Thymus (tissue), 11 donors: Measurements from ENCODE around the gene NUP62. TPM values are rescaled to one million over a fixed set of nuclear protein-coding genes. Genes with fewer than 3 reads are reported as not detected.
"Not testable (repeated sequence)": the region's sequence is repeated elsewhere in the genome, so short reads cannot be mapped to it uniquely, and the experiment has no call there.

Source experiments
- DNase-seq, 9 donors: peaks; one replicate each; pipeline ENCODE4 v3.0.0-alpha.2; 2013; ENCODE audit warnings: low spot score in 9 of 9, low read depth in 6 of 9, missing footprints in 1 of 9
- H3K27ac ChIP-seq, 2 donors: one replicate each; pipeline ENCODE4 v1.5.1; 2013; ENCODE audit warnings: control low read depth in 1 of 2, low read depth in 1 of 2, low read length in 1 of 2, mild to moderate bottlenecking in 1 of 2, moderate library complexity in 1 of 2
- H3K27me3 ChIP-seq, 2 donors: one replicate each; pipeline ENCODE4 v1.5.1; 2013; ENCODE audit warnings: low read length in 1 of 2; ENCODE audit not compliant: control insufficient read depth in 2 of 2, insufficient read depth in 1 of 2
- H3K36me3 ChIP-seq, 2 donors: one replicate each; pipeline ENCODE4 v1.5.1; 2013; ENCODE audit warnings: low read length in 1 of 2, mild to moderate bottlenecking in 1 of 2, moderate library complexity in 1 of 2; ENCODE audit not compliant: control insufficient read depth in 2 of 2, insufficient read depth in 2 of 2
- H3K4me1 ChIP-seq, 2 donors: one replicate each; pipeline ENCODE4 v1.5.1; 2013; ENCODE audit warnings: low read length in 2 of 2; ENCODE audit not compliant: control insufficient read depth in 2 of 2, insufficient read depth in 2 of 2
- H3K4me3 ChIP-seq, 2 donors: one replicate each; pipeline ENCODE4 v1.5.1; 2013; ENCODE audit warnings: low read length in 2 of 2, control low read depth in 1 of 2, mild to moderate bottlenecking in 1 of 2
- H3K9me3 ChIP-seq, 2 donors: one replicate each; pipeline ENCODE4 v1.5.1; 2013; ENCODE audit warnings: low read length in 1 of 2, mild to moderate bottlenecking in 1 of 2; ENCODE audit not compliant: control insufficient read depth in 2 of 2, insufficient read depth in 1 of 2
- WGBS: extraction: QIAGEN DNeasy Blood & Tissue Kit; methylation state at CpG from one replicate; pipeline ENCODE4 v1.1.7; 2013; 5-methylcytosine and 5-hydroxymethylcytosine counted together
- polyA plus RNA-seq: library from polyadenylated mRNA; stranded (reverse); fragments of 200-250 nt; gene quantifications from one replicate; pipeline ENCODE4 v1.2.3, GENCODE V29; 2013
- total RNA-seq: library from RNA; stranded (reverse); fragments of 120-200 nt; gene quantifications from one replicate; pipeline ENCODE4 v1.2.4, GENCODE V29; 2013
- donor health status: healthy.

The NUP62 gene
- total and polyA plus RNA-seq, 2 donors: 24.9 to 46.7 TPM

- not testable (repeated sequence) for H3K27me3 ChIP-seq, H3K9me3 ChIP-seq, H3K4me3 ChIP-seq, DNase-seq, H3K27ac ChIP-seq
- Histone ChIP-seq H3K36me3 (peaks cover 54 to 68% of the 10 kb centered on the region in 2 donors), H3K4me1 (peaks cover 13 to 37% of the 10 kb centered on the region in 2 donors)
- 97% methylated on average over 13 of the region's 13 CpGs for whole genome bisulfite sequencing
Measured at GRCh38 chr19:49924881-49925210, 4.5 kb downstream of the NUP62 start.

GRCh38 chr19:49924004-49924880 lies 5.1 kb downstream of the NUP62 start:
- peaks cover 0 to 1% of the 10 kb centered on the region in 2 donors for H3K9me3 ChIP-seq
- WGBS: 94% methylated on average over 25 of the region's 25 CpGs
- H3K27ac ChIP-seq: no peak overlapping the region
- peaks cover 13 to 33% of the 10 kb centered on the region in 2 donors for H3K4me1 ChIP-seq
- H3K27me3 ChIP-seq: no peaks in the 10 kb centered on the region
- H3K4me3 ChIP-seq: no peak overlapping the region
- DNase-seq: no peak
- peaks cover 56 to 74% of the 10 kb centered on the region in 2 donors for H3K36me3 ChIP-seq

GRCh38 chr19:49923055-49924003 lies 6.0 kb downstream of the NUP62 start:
- peak overlapping the region; percentile 33 to 36 for H3K27ac ChIP-seq
- DNase-seq: no peak
- WGBS: 97% methylated on average over 31 of the region's 31 CpGs
- no peak overlapping the region for H3K4me3 ChIP-seq
- H3K27me3 ChIP-seq: no peaks in the 10 kb centered on the region
- peaks cover 10 to 29% of the 10 kb centered on the region in 2 donors for H3K4me1 ChIP-seq
- H3K9me3 ChIP-seq: peaks cover 0 to 1% of the 10 kb centered on the region in 2 donors
- H3K36me3 ChIP-seq: peaks cover 57 to 77% of the 10 kb centered on the region in 2 donors

- no peak for DNase-seq
- Histone ChIP-seq H3K27ac (peak overlapping the region in 1 of 2 donors; percentile 11), H3K36me3 (peaks cover 57 to 80% of the 10 kb centered on the region in 2 donors), H3K27me3 (no peaks in the 10 kb centered on the region), H3K4me3 (no peak overlapping the region), H3K9me3 (peaks cover 0 to 1% of the 10 kb centered on the region in 2 donors), H3K4me1 (peaks cover 2 to 19% of the 10 kb centered on the region in 2 donors)
- WGBS: 97% methylated on average over 22 of the region's 22 CpGs
Measured at GRCh38 chr19:49921871-49922795, 7.2 kb downstream of the NUP62 start.

GRCh38 chr19:49920624-49921363 lies 8.5 kb downstream of the NUP62 start:
- Histone ChIP-seq H3K36me3 (peaks cover 60 to 80% of the 10 kb centered on the region in 2 donors), H3K4me3 (no peak overlapping the region), H3K27me3 (no peaks in the 10 kb centered on the region), H3K27ac (no peak overlapping the region), H3K9me3 (peaks cover 0 to 1% of the 10 kb centered on the region in 2 donors), H3K4me1 (peaks cover 2 to 14% of the 10 kb centered on the region in 2 donors)
- WGBS: 96% methylated on average over 24 of the region's 24 CpGs
- DNase-seq: no peak

GRCh38 chr19:49918089-49918488 lies 11.2 kb downstream of the NUP62 start:
- no peaks in the 10 kb centered on the region for H3K27me3 ChIP-seq
- H3K9me3 ChIP-seq: peaks cover 0 to 1% of the 10 kb centered on the region in 2 donors
- DNase-seq: no peak
- H3K36me3 ChIP-seq: peaks cover 63 to 79% of the 10 kb centered on the region in 2 donors
- H3K27ac ChIP-seq: no peak overlapping the region
- 98% methylated on average over 8 of the region's 8 CpGs for WGBS
- peaks cover 0 to 7% of the 10 kb centered on the region in 2 donors for H3K4me1 ChIP-seq
- H3K4me3 ChIP-seq: no peak overlapping the region

- Histone ChIP-seq H3K9me3 (no peaks in the 10 kb centered on the region), H3K4me3 (no peak overlapping the region), H3K27ac (peak overlapping the region in 1 of 2 donors; percentile 68), H3K4me1 (peaks cover 0 to 7% of the 10 kb centered on the region in 2 donors), H3K36me3 (peaks cover 62 to 78% of the 10 kb centered on the region in 2 donors), H3K27me3 (no peaks in the 10 kb centered on the region)
- WGBS: 92% methylated on average over 21 of the region's 21 CpGs
- no peak for DNase-seq
Measured at GRCh38 chr19:49916839-49917733, 12.2 kb downstream of the NUP62 start.
